Loucy (cell line): ENCODE measurements around the gene OLAH.

ENCODE experiments used
- H2AFZ ChIP-seq: fragments of 200-600 bp; sonication (generic); 2 replicates; pipeline ENCODE4 v1.6.0; 2016; ENCODE audit warnings: antibody characterized with exemption, mild to moderate bottlenecking, low read length, moderate library complexity
- H3F3A ChIP-seq: fragments of 200-600 bp; 2 replicates; pipeline ENCODE4 v1.6.0; 2016; ENCODE audit warnings: antibody characterized with exemption, low read depth, mild to moderate bottlenecking
- H3K27me3 ChIP-seq: fragments of 200-600 bp; sonication (generic); 2 replicates; pipeline ENCODE4 v1.6.1; 2014; ENCODE audit warnings: low read length, mild to moderate bottlenecking; ENCODE audit not compliant: insufficient read depth, poor library complexity, severe bottlenecking
- H3K36me3 ChIP-seq: fragments of 200-600 bp; sonication (generic); 2 replicates; pipeline ENCODE4 v1.6.1; 2016; ENCODE audit warnings: low read length; ENCODE audit not compliant: insufficient read depth
- H3K4me1 ChIP-seq: fragments of 200-600 bp; sonication (generic); 2 replicates; pipeline ENCODE4 v1.5.1; 2014; ENCODE audit warnings: low read length, mild to moderate bottlenecking; ENCODE audit not compliant: insufficient read depth, poor library complexity, severe bottlenecking
- H3K4me2 ChIP-seq: fragments of 200-600 bp; sonication (generic); 2 replicates; pipeline ENCODE4 v1.6.0; 2014; ENCODE audit warnings: antibody characterized with exemption, low read length, low read depth, mild to moderate bottlenecking; ENCODE audit not compliant: poor library complexity, severe bottlenecking
- H3K4me3 ChIP-seq: fragments of 200-600 bp; sonication (generic); 2 replicates; pipeline ENCODE4 v1.5.1; 2014; ENCODE audit warnings: low read length, mild to moderate bottlenecking, mixed read lengths; ENCODE audit not compliant: poor library complexity, severe bottlenecking
- H3K79me2 ChIP-seq: fragments of 200-600 bp; sonication (generic); 2 replicates; pipeline ENCODE4 v1.6.1; 2014; ENCODE audit warnings: low read length; ENCODE audit not compliant: insufficient read depth
- H3K9ac ChIP-seq: fragments of 200-600 bp; sonication (generic); 2 replicates; pipeline ENCODE4 v1.6.0; 2014; ENCODE audit warnings: mild to moderate bottlenecking, low read depth, low read length, moderate library complexity; ENCODE audit not compliant: poor library complexity, severe bottlenecking
- H3K9me2 ChIP-seq: fragments of 200-600 bp; sonication (generic); replicated peaks from 2 replicates; pipeline ENCODE4 v1.6.1; 2016; ENCODE audit warnings: low read depth, low read length, mixed read lengths
- H3K9me3 ChIP-seq: fragments of 200-600 bp; sonication (generic); 2 replicates; pipeline ENCODE4 v1.6.1; 2014; ENCODE audit warnings: mild to moderate bottlenecking, antibody characterized with exemption, low read length, low read depth; ENCODE audit not compliant: insufficient read depth
- H4K20me1 ChIP-seq: fragments of 200-600 bp; sonication (generic); 2 replicates; pipeline ENCODE4 v1.6.0; 2014; ENCODE audit warnings: antibody characterized with exemption, low read length, mild to moderate bottlenecking; ENCODE audit not compliant: insufficient read depth, poor library complexity, severe bottlenecking
- CTCF ChIP-seq: fragments of 200-600 bp; sonication (generic); conservative IDR thresholded peaks from 2 replicates; pipeline ENCODE4 v1.5.1; 2014; ENCODE audit warnings: mild to moderate bottlenecking, antibody characterized with exemption, low read length
- EZH2phosphoT487 ChIP-seq: fragments of 200-600 bp; IDR thresholded peaks from 2 replicates; pipeline ENCODE4 v1.6.1; 2018; ENCODE audit warnings: antibody characterized with exemption, mild to moderate bottlenecking, moderate library complexity, borderline replicate concordance

The OLAH gene

GRCh38 chr10:15096661-15097010, 52.9 kb downstream of the OLAH start:
- Histone ChIP-seq H4K20me1 (peaks cover 13% of the 10 kb centered on the region), H3K4me3 (peak overlapping the region; percentile 91), H3K9ac (peak overlapping the region; percentile 92), H3K79me2 (peaks cover 42% of the 10 kb centered on the region), H3K4me1 (peaks cover 21% of the 10 kb centered on the region), H3K27me3 (no peaks in the 10 kb centered on the region), H3K9me2 (no peaks in the 10 kb centered on the region), H3K36me3 (no peaks in the 10 kb centered on the region; the same call in 1 of the 2 replicates), H3K4me2 (peak overlapping the region; percentile 96), H3F3A (no peaks in the 10 kb centered on the region), H3K9me3 (no peaks in the 10 kb centered on the region), H2AFZ (peak overlapping the region; percentile 90)
- TF ChIP-seq EZH2phosphoT487 (no peak), CTCF (no peak)

GRCh38 chr10:15097011-15097812, 53.5 kb downstream of the OLAH start, which contains the start of gene RPP38:
Gene RPP38 (plus strand): TSS chr10:15097355. CDS start chr10:15103315, 5,960 bp downstream.
- Histone ChIP-seq H3F3A (no peaks in the 10 kb centered on the region), H2AFZ (peak within 1 kb of the TSS; percentile 90), H3K79me2 (peaks cover 45% of the 10 kb centered on the region), H4K20me1 (peaks cover 13% of the 10 kb centered on the region), H3K9ac (peak within 1 kb of the TSS; percentile 92), H3K4me3 (peak within 1 kb of the TSS; percentile 91), H3K9me3 (no peaks in the 10 kb centered on the region), H3K36me3 (peaks cover 3% of the 10 kb centered on the region; the same call in 1 of the 2 replicates), H3K4me1 (peaks cover 21% of the 10 kb centered on the region), H3K4me2 (peak within 1 kb of the TSS; percentile 96), H3K9me2 (no peaks in the 10 kb centered on the region), H3K27me3 (no peaks in the 10 kb centered on the region)
- TF ChIP-seq CTCF (no peak), EZH2phosphoT487 (no peak)

- H3F3A ChIP-seq, result no peaks in the 10 kb centered on the region
Measured at GRCh38 chr10:15099886-15100285, 56.1 kb downstream of the OLAH start.

More at GRCh38 chr10:15099886-15100285, 56.1 kb downstream of the OLAH start:
- Histone ChIP-seq H3K4me3 (peak overlapping the region; percentile 31), H3K27me3 (no peaks in the 10 kb centered on the region), H2AFZ (no peak overlapping the region), H3K79me2 (peaks cover 46% of the 10 kb centered on the region), H3K9me3 (no peaks in the 10 kb centered on the region), H4K20me1 (peaks cover 13% of the 10 kb centered on the region), H3K9ac (peak overlapping the region; percentile 21), H3K36me3 (peaks cover 20% of the 10 kb centered on the region; the same call in 1 of the 2 replicates), H3K4me2 (peak overlapping the region; percentile 96), H3K9me2 (no peaks in the 10 kb centered on the region), H3K4me1 (peaks cover 21% of the 10 kb centered on the region)
- TF ChIP-seq CTCF (no peak), EZH2phosphoT487 (no peak)
